GM10248 (cell line): ENCODE measurements around the gene MTMR10.

Experiments used
- CTCF ChIA-PET: fragments of 300-600 bp; sonication (Branson Sonifier 250); formaldehyde crosslinking; extraction: SDS; loops from one replicate; lab custom pipeline; 2021; ENCODE audit warnings: antibody characterized with exemption; lab: Yijun Ruan, JAX
- POLR2A ChIA-PET: fragments of 350-650 bp; sonication (Branson Sonifier 250); formaldehyde crosslinking; extraction: SDS; loops from one replicate; lab custom pipeline; 2020; ENCODE audit warnings: antibody characterized with exemption; lab: Yijun Ruan, JAX
- DNase-seq: peaks from one replicate; pipeline ENCODE4 v3.0.0; 2012; ENCODE audit errors: extremely low spot score
- CTCF ChIP-seq: IDR thresholded peaks from 2 replicates; pipeline ENCODE4 v1.5.1; 2012; ENCODE audit warnings: mild to moderate bottlenecking, low read depth; ENCODE audit errors: extremely low read depth, missing control alignments, control extremely low read depth

Gene MTMR10

GRCh38 chr15:31024330-31024729 lies 32.9 kb upstream of the MTMR10 start:
- ChIA-PET CTCF (interaction anchor here (1.3 to 2.2 kb wide), 2 partner anchors 9 to 101 kb away, joined by 3 to 9 read pairs; no protein-coding TSS in a partner anchor), POLR2A (no interaction called here)
- no peak for TF ChIP-seq CTCF
- DNase-seq: no peak

GRCh38 chr15:31023841-31024240 lies 32.4 kb upstream of the MTMR10 start:
- CTCF ChIA-PET: interaction anchor here (1.3 to 1.6 kb wide), 2 partner anchors 15 to 101 kb away, joined by 3 read pairs; no protein-coding TSS in a partner anchor
- DNase-seq: no peak
- POLR2A ChIA-PET: no interaction called here
- TF ChIP-seq CTCF: no peak

- TF ChIP-seq CTCF: no peak
- CTCF ChIA-PET: no interaction called here
- peak; percentile 48 for DNase-seq
- POLR2A ChIA-PET: no interaction called here
Observed at GRCh38 chr15:31021067-31021665, 29.7 kb upstream of the MTMR10 start.

GRCh38 chr15:31020542-31020941 lies 29.1 kb upstream of the MTMR10 start:
- CTCF ChIA-PET: no interaction called here
- TF ChIP-seq CTCF: no peak
- DNase-seq: no peak
- POLR2A ChIA-PET: no interaction called here

- no peak for DNase-seq
- CTCF ChIA-PET: no interaction called here
- TF ChIP-seq CTCF: no peak
- POLR2A ChIA-PET: no interaction called here
Observed at GRCh38 chr15:31019986-31020385, 28.6 kb upstream of the MTMR10 start.

GRCh38 chr15:31017311-31017710 lies 25.9 kb upstream of the MTMR10 start:
- ChIA-PET POLR2A (no interaction called here), CTCF (interaction anchor here (1.1 to 2.5 kb wide), 5 partner anchors 10 to 112 kb away, joined by 3 to 12 read pairs (median 4); no protein-coding TSS in a partner anchor)
- DNase-seq: no peak
- no peak for TF ChIP-seq CTCF

GRCh38 chr15:31016446-31016915 lies 25.1 kb upstream of the MTMR10 start:
- no peak for DNase-seq
- CTCF ChIA-PET: interaction anchor here (1.1 to 2.5 kb wide), 6 partner anchors 9 to 113 kb away, joined by 3 to 12 read pairs (median 6); no protein-coding TSS in a partner anchor
- POLR2A ChIA-PET: no interaction called here
- TF ChIP-seq CTCF: no peak
